ACC112 (cell line): ENCODE results near the gene PDZD7.
"Not testable (repeated sequence)": the region's sequence is repeated elsewhere in the genome, so short reads cannot be mapped to it uniquely, and the experiment has no call there.

Experiments
- H2AFZ ChIP-seq: fragments of 200-600 bp; sonication (generic); one replicate; pipeline ENCODE4 v1.6.0; 2017; ENCODE audit warnings: antibody characterized with exemption, low read length; ENCODE audit not compliant: unreplicated experiment
- H3K27ac ChIP-seq: fragments of 200-600 bp; sonication (generic); 2 replicates; pipeline ENCODE4 v1.5.1; 2014; ENCODE audit warnings: low read depth, mild to moderate bottlenecking, antibody characterized with exemption, low read length, moderate library complexity
- H3K27me3 ChIP-seq: fragments of 200-600 bp; sonication (generic); 2 replicates; pipeline ENCODE4 v1.6.1; 2014; ENCODE audit warnings: mild to moderate bottlenecking, antibody characterized with exemption, low read length, moderate library complexity, mixed read lengths; ENCODE audit not compliant: insufficient read depth
- H3K36me3 ChIP-seq: fragments of 200-600 bp; sonication (generic); 2 replicates; pipeline ENCODE4 v1.6.1; 2016; ENCODE audit warnings: mild to moderate bottlenecking, antibody characterized with exemption, low read length, moderate library complexity, mixed read lengths; ENCODE audit not compliant: insufficient read depth
- H3K4me1 ChIP-seq: fragments of 200-600 bp; sonication (generic); one replicate; pipeline ENCODE4 v1.6.1; 2016; ENCODE audit warnings: low read length, mixed read lengths; ENCODE audit not compliant: insufficient read depth, unreplicated experiment, control insufficient read depth
- H3K4me3 ChIP-seq: fragments of 200-600 bp; sonication (generic); 2 replicates; pipeline ENCODE4 v1.5.1; 2014; ENCODE audit warnings: mild to moderate bottlenecking, low read depth, low read length
- H3K79me2 ChIP-seq: fragments of 200-600 bp; sonication (generic); one replicate; pipeline ENCODE4 v1.6.0; 2016; ENCODE audit warnings: low read length; ENCODE audit not compliant: control insufficient read depth, unreplicated experiment, insufficient read depth

The PDZD7 gene

GRCh38 chr10:100982916-100983830 is 47.8 kb downstream of the PDZD7 start:
- Histone ChIP-seq H3K4me3 (no peak overlapping the region), H3K4me1 (peaks cover 11% of the 10 kb centered on the region), H2AFZ (no peak overlapping the region), H3K79me2 (peaks cover 20% of the 10 kb centered on the region), H3K36me3 (no peaks in the 10 kb centered on the region), H3K27ac (no peak overlapping the region), H3K27me3 (no peaks in the 10 kb centered on the region)

DNA sequence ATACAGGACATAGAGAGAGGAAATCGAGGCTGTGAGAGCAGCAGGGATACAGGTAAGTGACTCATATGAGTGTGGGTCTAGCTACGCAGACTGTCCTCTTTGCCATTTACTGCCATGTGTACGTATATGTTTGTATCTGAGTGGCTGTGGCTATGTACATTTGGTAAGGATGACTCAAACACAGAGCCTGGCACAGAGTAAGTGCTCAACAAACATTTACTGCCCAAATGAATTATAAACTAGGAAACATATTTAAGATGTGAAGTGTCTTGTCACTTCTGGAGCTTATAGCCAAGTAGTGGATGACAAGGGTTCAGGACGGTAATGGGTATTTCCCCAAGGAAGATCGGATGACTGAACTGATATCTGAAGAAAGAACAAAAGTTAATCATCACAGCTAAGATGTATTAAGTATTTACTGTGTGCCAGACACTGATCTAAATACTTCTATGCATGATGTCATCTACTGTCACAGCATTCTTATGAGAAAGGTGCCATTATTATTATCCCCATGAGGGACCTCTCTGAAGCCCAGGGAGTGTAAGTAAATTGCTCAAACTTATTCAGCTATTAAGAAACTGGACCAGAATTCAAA is 49.7 kb downstream of the PDZD7 start:
- Histone ChIP-seq H3K36me3 (no peaks in the 10 kb centered on the region), H2AFZ (no peak overlapping the region), H3K79me2 (peaks cover 6% of the 10 kb centered on the region), H3K27ac (no peak overlapping the region), H3K4me3 (no peak overlapping the region), H3K4me1 (peaks cover 4% of the 10 kb centered on the region), H3K27me3 (no peaks in the 10 kb centered on the region)

GRCh38 chr10:100980711-100981110 is 50.2 kb downstream of the PDZD7 start:
- no peaks in the 10 kb centered on the region for H3K79me2 ChIP-seq
- no peaks in the 10 kb centered on the region for H3K27me3 ChIP-seq
- no peaks in the 10 kb centered on the region for H3K36me3 ChIP-seq
- no peaks in the 10 kb centered on the region for H3K4me1 ChIP-seq
- H2AFZ ChIP-seq: no peak overlapping the region
- no peak overlapping the region for H3K4me3 ChIP-seq
- H3K27ac ChIP-seq: no peak overlapping the region

DNA sequence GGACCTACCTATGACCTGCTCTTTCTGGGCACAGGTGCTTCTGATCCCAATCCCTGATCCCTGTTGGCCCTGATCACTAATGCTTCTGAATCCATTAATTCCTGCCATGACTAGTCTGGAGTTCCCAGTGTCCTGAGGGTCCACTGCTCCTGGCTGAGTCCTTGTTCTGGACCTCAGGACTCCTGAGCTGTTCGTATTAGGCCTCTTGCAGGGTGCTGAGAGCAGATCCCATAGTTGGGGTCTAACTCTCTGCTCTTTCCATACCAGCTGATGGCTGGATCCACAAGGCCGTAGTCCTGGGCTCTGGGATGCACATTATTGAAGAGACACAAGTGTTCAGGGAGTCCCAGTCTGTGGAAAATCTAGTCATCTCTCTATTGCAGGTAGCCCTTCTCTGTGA is 50.6 kb downstream of the PDZD7 start:
- Histone ChIP-seq H3K27ac (no peak overlapping the region), H3K4me3 (no peak overlapping the region), H3K36me3 (no peaks in the 10 kb centered on the region), H3K4me1 (no peaks in the 10 kb centered on the region), H3K79me2 (no peaks in the 10 kb centered on the region), H3K27me3 (no peaks in the 10 kb centered on the region), H2AFZ (no peak overlapping the region)

DNA sequence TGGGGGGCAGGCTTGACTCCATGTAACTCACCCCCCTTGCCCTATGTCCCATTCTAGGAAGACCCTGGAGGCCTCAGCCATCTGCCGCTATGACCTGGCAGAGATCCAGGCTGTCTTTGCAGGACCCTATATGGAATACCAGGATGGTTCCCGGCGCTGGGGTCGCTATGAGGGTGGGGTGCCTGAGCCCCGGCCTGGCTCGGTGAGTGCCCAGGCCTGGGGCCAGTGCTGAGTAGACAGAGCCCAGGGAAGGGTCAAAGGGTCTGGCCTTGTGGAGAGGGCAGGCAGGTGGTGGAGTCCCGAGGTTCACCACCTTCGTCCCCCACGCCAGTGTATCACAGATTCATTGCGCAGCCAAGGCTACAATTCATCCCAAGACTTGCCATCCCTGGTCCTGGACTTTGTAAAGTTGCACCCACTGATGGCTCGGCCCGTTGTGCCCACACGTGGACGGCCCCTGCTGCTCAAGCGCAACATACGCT is 51.1 kb downstream of the PDZD7 start:
- H3K36me3 ChIP-seq: no peaks in the 10 kb centered on the region
- no peaks in the 10 kb centered on the region for H3K4me1 ChIP-seq
- H3K79me2 ChIP-seq: no peaks in the 10 kb centered on the region
- H3K27ac ChIP-seq: no peak overlapping the region
- no peak overlapping the region for H3K4me3 ChIP-seq
- H2AFZ ChIP-seq: no peak overlapping the region
- no peaks in the 10 kb centered on the region for H3K27me3 ChIP-seq

- no peaks in the 10 kb centered on the region for H3K4me1 ChIP-seq
- H2AFZ ChIP-seq: no peak overlapping the region
Measured at GRCh38 chr10:100978901-100979195, 52.1 kb downstream of the PDZD7 start.

GRCh38 chr10:100978121-100978900 is 52.6 kb downstream of the PDZD7 start:
- Histone ChIP-seq H3K4me1 (no peaks in the 10 kb centered on the region), H3K27me3 (no peaks in the 10 kb centered on the region), H3K36me3 (no peaks in the 10 kb centered on the region), H3K4me3 (no peak overlapping the region), H2AFZ (no peak overlapping the region), H3K79me2 (no peaks in the 10 kb centered on the region), H3K27ac (no peak overlapping the region)

More at GRCh38 chr10:100978901-100979195, 52.1 kb downstream of the PDZD7 start:
- Histone ChIP-seq H3K36me3 (no peaks in the 10 kb centered on the region), H3K27ac (no peak overlapping the region), H3K79me2 (no peaks in the 10 kb centered on the region), H3K27me3 (no peaks in the 10 kb centered on the region), H3K4me3 (no peak overlapping the region)

DNA sequence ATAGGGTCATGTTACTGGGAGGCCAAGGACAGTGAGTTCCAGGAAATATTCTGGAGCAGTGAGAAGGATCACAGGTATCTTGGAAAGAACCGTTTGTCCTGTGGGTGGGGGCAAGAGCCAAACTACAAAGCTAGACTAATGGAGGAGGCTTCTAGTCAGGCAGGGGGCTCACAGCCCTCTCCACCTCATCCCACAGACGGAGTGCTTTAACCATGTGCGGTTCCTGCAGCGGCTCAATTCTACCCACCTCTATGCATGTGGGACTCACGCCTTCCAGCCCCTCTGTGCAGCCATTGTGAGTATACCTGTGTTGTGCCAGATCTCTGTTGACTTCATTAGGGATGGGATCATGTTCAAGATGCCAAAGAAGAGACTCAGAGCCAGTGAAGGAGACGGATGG is 53.5 kb downstream of the PDZD7 start:
- Histone ChIP-seq H2AFZ (no peak overlapping the region), H3K27ac (no peak overlapping the region), H3K27me3 (no peaks in the 10 kb centered on the region), H3K36me3 (no peaks in the 10 kb centered on the region), H3K4me1 (no peaks in the 10 kb centered on the region), H3K4me3 (no peak overlapping the region), H3K79me2 (no peaks in the 10 kb centered on the region)

GRCh38 chr10:100976906-100977305 is 54.0 kb downstream of the PDZD7 start:
- H3K27ac ChIP-seq: no peak overlapping the region
- H2AFZ ChIP-seq: no peak overlapping the region
- H3K4me3 ChIP-seq: no peak overlapping the region
- no peaks in the 10 kb centered on the region for H3K4me1 ChIP-seq
- H3K79me2 ChIP-seq: no peaks in the 10 kb centered on the region
- H3K27me3 ChIP-seq: no peaks in the 10 kb centered on the region
- H3K36me3 ChIP-seq: no peaks in the 10 kb centered on the region

- not testable (repeated sequence) for H3K4me3 ChIP-seq, H2AFZ ChIP-seq, H3K27me3 ChIP-seq, H3K27ac ChIP-seq, H3K36me3 ChIP-seq, H3K79me2 ChIP-seq, H3K4me1 ChIP-seq
Measured at GRCh38 chr10:100975397-100975796, 55.5 kb downstream of the PDZD7 start.
